Activated CD8-positive, alpha-beta memory T cell treated with anti-CD3 and anti-CD28 coated beads for 36 hours (primary cell): Measurements from ENCODE around the gene FRMD8. TPM values are rescaled to one million over a fixed set of nuclear protein-coding genes. Genes with fewer than 3 reads are reported as not detected.

Experiments used
- CTCF ChIA-PET: fragments of 350-600 bp; sonication (Branson Sonifier 250); formaldehyde crosslinking; loops from one replicate; lab custom pipeline; 2021; ENCODE audit warnings: antibody characterized with exemption; lab: Charles Lee
- POLR2A ChIA-PET: fragments of 350-600 bp; sonication (Branson Sonifier 250); formaldehyde crosslinking; loops from one replicate; lab custom pipeline; 2021; ENCODE audit warnings: antibody characterized with exemption; lab: Charles Lee
- total RNA-seq, 2 experiments: library from RNA; stranded (reverse); gene quantifications; one replicate each; pipeline ENCODE4 v1.2.3, GENCODE V29; 2021

FRMD8 gene
- total RNA-seq, 2 experiments from 2014 or later = 39.3 to 44.2 TPM

DNA sequence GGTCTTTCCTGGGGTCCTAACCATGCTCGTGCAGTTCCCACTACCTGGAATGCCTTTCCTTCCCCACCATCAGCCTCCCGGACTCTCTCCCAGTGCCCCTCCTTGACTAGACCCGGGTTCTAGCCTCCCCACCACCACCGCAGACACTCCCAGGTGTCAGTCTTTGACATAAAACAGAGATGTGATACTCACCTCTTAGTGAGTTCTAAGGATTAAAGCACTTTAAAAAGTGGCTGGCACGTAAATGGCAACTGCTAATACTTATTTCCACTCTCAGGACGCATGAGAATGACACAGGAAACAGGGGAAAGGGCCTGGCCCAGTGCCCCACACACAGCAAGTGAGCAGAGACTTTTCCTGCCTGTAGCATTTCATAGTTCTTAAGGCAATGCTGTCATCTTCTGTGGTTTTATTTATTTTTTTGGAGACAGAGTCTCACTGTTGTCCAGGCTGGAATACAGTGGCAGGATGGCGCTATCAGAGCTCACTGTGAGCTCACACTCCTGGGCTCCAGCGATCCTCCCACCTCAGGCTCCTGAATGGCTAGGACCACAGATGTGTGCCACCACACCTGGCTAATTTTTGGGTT is 2.0 kb upstream of the FRMD8 start:
- ChIA-PET POLR2A (interaction anchor here (0.6 to 4.4 kb wide), 8 partner anchors 15 to 122 kb away, joined by 3 to 42 read pairs (median 10); partner anchors contain the start of genes MALAT1 and NEAT1), CTCF (interaction anchor here (1.1 to 1.7 kb wide), 3 partner anchors 32 to 124 kb away, joined by 3 to 6 read pairs (median 4); no protein-coding TSS in a partner anchor)

- ChIA-PET POLR2A (interaction anchor here (2.5 kb wide), 1 partner anchor 55 kb away, joined by 9 read pairs; the partner anchor contains the start of gene DPF2), CTCF (interaction anchor here (0.8 to 2.5 kb wide), 5 partner anchors 16 to 122 kb away, joined by 3 to 18 read pairs (median 4); no protein-coding TSS in a partner anchor)
Measured at GRCh38 chr11:65388731-65389130, 2.3 kb downstream of the FRMD8 start.

GRCh38 chr11:65389294-65389980 is 3.0 kb downstream of the FRMD8 start:
- POLR2A ChIA-PET = interaction anchor here (0.6 kb wide), 1 partner anchor 9 kb away, joined by 3 read pairs; no protein-coding TSS in a partner anchor
- CTCF ChIA-PET = interaction anchor here (1.5 kb wide), 1 partner anchor 121 kb away, joined by 6 read pairs; no protein-coding TSS in a partner anchor

DNA sequence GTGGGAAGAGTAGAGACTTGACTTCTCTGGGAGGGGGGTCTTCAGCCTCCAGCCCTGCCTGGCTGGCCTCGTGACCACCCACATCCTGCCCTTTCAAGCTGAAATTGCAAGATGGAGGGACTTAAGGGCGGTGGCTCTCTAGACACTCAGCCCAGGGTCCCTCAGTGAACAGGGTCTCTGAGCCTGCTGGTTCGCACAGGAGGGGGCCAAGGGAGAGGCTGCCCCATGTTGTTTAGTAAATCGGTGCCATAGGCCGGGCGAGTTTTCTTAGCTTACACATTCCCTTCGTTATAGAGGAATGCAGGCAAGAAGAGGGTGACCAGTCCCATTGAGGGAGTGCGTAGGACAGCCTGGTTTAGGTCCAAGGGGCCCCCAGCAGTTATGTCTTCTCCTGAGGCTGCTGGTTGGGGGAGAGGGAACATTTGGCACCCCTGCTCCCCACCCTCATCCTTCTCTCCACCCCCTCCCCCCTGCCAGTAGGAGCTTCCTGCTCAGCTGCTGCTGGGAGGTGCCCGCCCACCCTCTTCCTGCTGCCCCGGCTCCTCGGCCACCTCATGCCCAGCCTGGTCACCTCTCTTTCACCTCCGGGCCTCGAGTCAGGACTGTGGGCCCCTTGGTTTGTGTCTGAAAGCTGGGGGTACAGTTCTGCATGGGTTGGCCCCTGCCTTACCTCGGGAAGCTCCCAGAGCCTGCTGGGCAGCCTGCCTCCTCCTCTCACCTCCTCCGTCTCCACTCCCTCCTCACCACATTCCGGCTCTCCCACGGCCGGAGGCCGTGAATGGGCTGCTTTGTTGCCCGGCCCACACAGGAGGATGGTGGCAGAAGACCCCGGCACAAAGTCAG is 3.9 kb downstream of the FRMD8 start:
- CTCF ChIA-PET = interaction anchor here (0.7 kb wide), 1 partner anchor 152 kb away, joined by 3 read pairs; no protein-coding TSS in a partner anchor
- POLR2A ChIA-PET = no interaction called here

- ChIA-PET POLR2A (interaction anchor here (0.6 kb wide), 1 partner anchor 123 kb away, joined by 4 read pairs; no protein-coding TSS in a partner anchor), CTCF (interaction anchor here (0.5 to 0.7 kb wide), 2 partner anchors 130 to 151 kb away, joined by 3 read pairs; no protein-coding TSS in a partner anchor)
Measured at GRCh38 chr11:65390996-65391395, 4.6 kb downstream of the FRMD8 start.

DNA sequence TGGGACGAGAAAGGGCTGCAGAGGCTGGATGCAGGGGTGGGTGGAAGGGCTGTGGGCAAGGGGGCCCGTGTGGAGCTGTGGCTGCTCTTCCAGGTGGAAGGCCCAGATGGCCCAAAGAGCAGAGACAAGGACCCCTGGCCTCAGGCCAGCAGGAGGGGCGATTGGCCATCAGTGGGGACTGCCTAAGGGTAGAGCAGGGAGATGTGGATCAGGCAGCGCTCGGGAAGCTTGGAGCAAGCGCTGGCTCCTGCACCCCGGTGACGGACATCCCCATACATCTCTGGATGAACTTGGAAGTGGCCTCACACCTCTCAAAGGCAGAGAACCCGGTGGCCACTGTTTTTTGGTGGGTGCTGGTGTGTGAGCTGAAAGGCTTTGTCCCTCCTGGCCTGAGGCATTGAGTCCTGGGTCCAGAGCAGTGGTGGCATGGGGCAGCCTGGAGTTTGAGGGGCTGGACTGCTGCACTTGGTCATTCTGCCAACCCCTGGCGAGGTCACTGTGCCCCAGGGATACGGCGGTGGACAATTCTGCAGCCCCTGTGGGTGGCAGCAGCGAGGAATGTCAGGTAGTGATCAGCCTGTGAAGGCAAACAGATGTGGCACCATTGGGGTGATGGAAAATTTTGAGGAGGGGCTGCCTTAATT is 5.9 kb downstream of the FRMD8 start:
- ChIA-PET CTCF (interaction anchor here (1.0 kb wide), 1 partner anchor 25 kb away, joined by 3 read pairs; no protein-coding TSS in a partner anchor), POLR2A (interaction anchor here (0.6 kb wide), 1 partner anchor 83 kb away, joined by 5 read pairs; no protein-coding TSS in a partner anchor)

GRCh38 chr11:65392899-65393298 is 6.5 kb downstream of the FRMD8 start:
- ChIA-PET POLR2A (interaction anchor here (0.6 kb wide), 1 partner anchor 83 kb away, joined by 5 read pairs; no protein-coding TSS in a partner anchor), CTCF (no interaction called here)

DNA sequence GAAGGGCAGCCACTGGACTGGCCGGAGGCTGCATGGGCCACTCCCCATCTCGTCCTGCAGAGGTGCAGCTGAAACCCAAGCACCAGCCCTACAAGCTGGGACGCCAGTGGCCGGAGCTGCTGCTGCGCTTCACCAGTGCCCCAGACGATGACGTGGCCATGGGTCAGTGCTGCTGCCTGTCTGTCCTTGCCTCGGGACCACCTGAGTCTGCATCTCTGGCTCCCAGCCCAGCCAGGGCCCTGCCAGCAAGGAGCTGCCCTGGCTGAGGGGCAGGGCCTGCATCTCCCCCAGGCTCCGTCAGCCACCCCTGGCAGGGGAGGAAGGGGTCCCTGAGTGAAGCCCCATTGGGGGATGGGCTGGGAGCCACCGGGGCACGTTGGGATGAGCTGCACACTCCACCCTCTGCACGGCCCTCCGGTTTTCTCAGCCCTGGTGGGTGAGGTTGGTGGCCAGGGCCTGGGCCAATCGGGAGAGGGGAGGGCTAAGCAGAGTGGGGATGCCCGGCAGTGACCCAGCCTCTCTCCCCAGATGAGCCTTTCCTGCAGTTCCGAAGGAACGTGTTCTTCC is 7.2 kb downstream of the FRMD8 start:
- CTCF ChIA-PET = interaction anchor here (1.0 kb wide), 1 partner anchor 32 kb away, joined by 3 read pairs; no protein-coding TSS in a partner anchor
- POLR2A ChIA-PET = no interaction called here

- ChIA-PET CTCF (interaction anchor here (1.0 kb wide), 1 partner anchor 32 kb away, joined by 3 read pairs; no protein-coding TSS in a partner anchor), POLR2A (no interaction called here)
Measured at GRCh38 chr11:65394125-65394536, 7.7 kb downstream of the FRMD8 start.

GRCh38 chr11:65395961-65396530 is 9.6 kb downstream of the FRMD8 start:
- POLR2A ChIA-PET = no interaction called here
- CTCF ChIA-PET = interaction anchor here (0.5 kb wide), 1 partner anchor 132 kb away, joined by 3 read pairs; no protein-coding TSS in a partner anchor

DNA sequence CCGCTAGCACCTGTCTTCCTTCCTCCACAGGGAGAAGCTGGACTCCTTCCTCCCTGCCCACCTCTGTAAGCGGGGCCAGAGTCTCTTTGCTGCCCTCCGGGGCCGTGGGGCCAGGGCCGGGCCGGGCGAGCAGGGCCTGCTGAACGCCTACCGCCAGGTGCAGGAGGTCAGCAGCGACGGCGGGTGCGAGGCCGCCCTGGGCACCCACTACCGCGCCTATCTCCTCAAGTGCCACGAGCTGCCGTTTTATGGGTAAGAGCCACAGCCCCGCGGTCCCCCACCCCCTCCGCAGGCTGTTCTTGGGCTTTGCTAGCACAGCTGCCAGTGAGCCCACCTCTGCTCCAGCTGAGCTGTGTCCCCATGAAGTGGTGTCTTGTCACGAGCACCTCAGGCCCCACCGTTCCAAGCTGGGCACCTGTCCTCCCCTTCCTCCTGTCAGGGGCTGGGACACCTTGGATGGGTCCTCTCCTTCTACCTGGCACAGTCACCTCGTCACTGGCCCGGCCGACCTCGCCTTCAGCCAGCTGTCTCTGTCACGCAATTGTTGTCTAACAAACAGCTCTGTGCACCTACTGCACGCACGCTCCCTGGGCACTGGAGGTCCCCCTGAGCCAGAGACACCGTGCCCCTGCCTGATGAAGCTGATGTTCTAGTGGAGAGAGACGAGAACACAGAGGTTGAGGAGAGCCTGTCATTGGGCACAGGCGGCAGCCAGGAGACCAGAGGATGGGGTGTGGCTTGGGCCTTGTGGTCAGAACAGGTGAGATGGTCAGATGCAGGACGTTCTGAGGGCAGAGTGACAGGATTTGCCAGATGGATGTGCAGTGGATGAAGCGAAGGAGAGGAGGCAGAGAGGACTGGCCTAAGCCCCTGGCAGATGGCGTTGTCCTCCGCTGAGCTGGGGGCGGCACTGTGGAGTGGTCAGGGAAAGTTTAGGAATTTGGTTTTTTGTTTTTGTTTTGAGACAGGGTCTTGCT is 10.6 kb downstream of the FRMD8 start:
- ChIA-PET CTCF (interaction anchor here (1.2 kb wide), 1 partner anchor 19 kb away, joined by 3 read pairs; no protein-coding TSS in a partner anchor), POLR2A (interaction anchor here (0.7 kb wide), 1 partner anchor 14 kb away, joined by 3 read pairs; no protein-coding TSS in a partner anchor)

DNA sequence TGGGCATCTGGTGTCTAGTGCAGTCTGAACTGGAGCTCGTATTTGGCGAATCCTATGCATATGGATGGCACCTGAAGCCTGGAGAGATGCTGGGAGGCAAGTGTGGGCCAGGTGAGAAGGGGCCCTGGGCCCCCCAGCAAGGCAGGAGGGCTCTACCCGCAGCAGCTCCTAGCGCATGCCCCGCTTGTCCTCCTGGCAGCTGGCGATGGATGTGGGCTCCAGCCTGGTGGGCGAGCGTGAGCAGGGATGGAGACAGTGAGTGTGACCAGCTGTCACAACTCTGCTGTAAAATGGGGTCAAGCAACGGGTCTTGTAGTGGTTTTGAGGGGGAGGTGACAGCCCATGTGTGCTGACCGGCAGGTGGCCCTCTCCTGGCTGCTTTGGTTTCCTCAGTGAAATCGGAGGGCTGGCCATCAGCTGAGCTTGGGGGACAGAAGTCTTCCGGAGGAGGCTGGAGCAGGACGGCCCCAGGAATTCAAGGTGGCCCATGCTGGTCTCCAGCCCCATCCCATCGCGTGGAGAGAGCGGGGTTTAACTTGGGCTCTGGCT is 12.0 kb downstream of the FRMD8 start:
- ChIA-PET POLR2A (interaction anchor here (0.6 kb wide), 1 partner anchor 9 kb away, joined by 3 read pairs; no protein-coding TSS in a partner anchor), CTCF (no interaction called here)

DNA sequence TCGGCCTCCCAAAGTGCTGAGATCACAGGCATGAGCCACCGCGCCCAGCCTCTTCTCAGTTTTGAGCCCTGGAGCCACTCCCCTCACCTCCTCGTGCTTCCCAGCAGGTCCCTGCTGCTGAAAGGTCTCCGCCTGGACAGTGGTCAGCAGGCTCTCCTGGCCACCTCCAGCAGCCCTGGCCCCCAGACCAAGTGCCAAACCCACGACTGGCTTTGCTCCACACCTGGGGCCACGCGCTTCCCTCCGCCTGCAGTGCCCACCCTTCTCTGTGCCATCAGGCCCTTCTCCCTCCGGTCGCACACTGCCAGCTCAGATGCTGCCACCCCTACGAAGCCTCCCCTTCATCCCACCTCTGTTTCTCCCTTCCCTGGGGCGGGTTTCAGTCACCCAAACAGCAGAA is 12.8 kb downstream of the FRMD8 start:
- CTCF ChIA-PET = interaction anchor here (0.7 kb wide), 1 partner anchor 233 kb away, joined by 4 read pairs; no protein-coding TSS in a partner anchor
- POLR2A ChIA-PET = interaction anchor here (0.6 kb wide), 1 partner anchor 15 kb away, joined by 3 read pairs; no protein-coding TSS in a partner anchor

DNA sequence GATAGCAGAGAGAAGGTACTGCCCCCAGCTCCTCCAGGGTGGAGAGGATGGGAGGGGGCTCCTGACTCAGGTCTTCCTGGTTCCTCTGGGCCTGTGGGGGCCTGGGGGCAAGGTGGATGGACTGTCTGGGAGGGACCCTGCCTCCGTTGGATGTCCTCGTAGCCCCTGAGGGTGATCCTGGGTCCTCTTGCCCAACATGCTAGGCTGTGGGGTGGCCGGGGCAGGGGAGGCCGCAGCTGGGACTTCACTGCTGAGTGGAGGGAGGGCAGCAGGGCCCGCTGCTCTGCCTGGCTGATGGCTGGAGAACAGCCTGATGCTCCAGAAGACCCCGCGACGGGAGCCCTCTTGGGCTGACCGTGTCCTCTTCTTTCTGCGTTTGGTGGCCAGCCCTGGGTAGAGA is 13.4 kb downstream of the FRMD8 start:
- POLR2A ChIA-PET = interaction anchor here (0.6 kb wide), 1 partner anchor 16 kb away, joined by 3 read pairs; no protein-coding TSS in a partner anchor

GRCh38 chr11:65400307-65401072 is 14.1 kb downstream of the FRMD8 start:
- ChIA-PET POLR2A (no interaction called here), CTCF (interaction anchor here (0.9 to 1.1 kb wide), 2 partner anchors 15 to 44 kb away, joined by 3 read pairs; no protein-coding TSS in a partner anchor)

More for the DNA sequence above, 13.4 kb downstream of the FRMD8 start:
- CTCF ChIA-PET = no interaction called here
